ENCODE results near the gene CT47C1.

GRCh38 chrX:119042040-119042439 is 30.8 kb upstream of the CT47C1 start:
- TF ChIP-seq CTCF (IDR thresholded peaks at IDR 0.05; ENCODE audit: low read depth, low read length) = no peak
- TF ChIP-seq POLR2A (IDR thresholded peaks at IDR 0.05; ENCODE audit: extremely low read depth, insufficient read length) = no peak
- no peak for TF ChIP-seq MYC (IDR thresholded peaks at IDR 0.05; ENCODE audit: low read depth, low read length)
- no peak for TF ChIP-seq MAX (IDR thresholded peaks at IDR 0.05; ENCODE audit: low read depth, low read length)

Measured in NB4 (cell line).